Endothelial cell of umbilical vein (primary cell): Measurements from ENCODE around the gene ELMOD3. TPM values are rescaled to one million over a fixed set of nuclear protein-coding genes. Genes with fewer than 3 reads are reported as not detected.

Experiments
- BruUV-seq: library from RNA; stranded (reverse); fragments of 400-500 nt; replicated peaks from 2 replicates; lab custom pipeline; 2021; lab: Mats Ljungman, UMichigan
- CTCF ChIA-PET: fragments of 300-600, 350-600 bp; sonication (Branson Sonifier 250); formaldehyde crosslinking; loops from one replicate; lab custom pipeline; 2021; ENCODE audit warnings: antibody characterized with exemption, inconsistent platforms; lab: Charles Lee
- POLR2A ChIA-PET: fragments of 300-600, 350-600 bp; sonication (Branson Sonifier 250); formaldehyde crosslinking; loops from one replicate; lab custom pipeline; 2021; ENCODE audit warnings: antibody characterized with exemption, inconsistent platforms; lab: Charles Lee
- DNase-seq: peaks from one replicate; pipeline ENCODE4 v3.0.0-alpha.2; 2011; ENCODE audit warnings: low read depth, low spot score
- FAIRE-seq: peaks from 2 replicates; lab custom pipeline; 2011; peaks lifted over from hg19 to GRCh38; lab: Jason Lieb, UNC
- H2AFZ ChIP-seq: 2 replicates; pipeline ENCODE4 v1.6.0; 2012; ENCODE audit warnings: low read depth, low read length, control low read depth, inconsistent platforms
- H3K27ac ChIP-seq: 2 replicates; pipeline ENCODE4 v1.5.1; 2011; ENCODE audit warnings: low read depth, mild to moderate bottlenecking, control low read depth, low read length, moderate library complexity; ENCODE audit not compliant: insufficient read depth
- H3K27me3 ChIP-seq, 2 experiments: 2 replicates each; pipeline versions ENCODE4 v1.6.0 to v1.6.1; 2011; ENCODE audit warnings: low read length in 2 of 2, mixed read lengths in 1 of 2; ENCODE audit not compliant: control insufficient read depth in 2 of 2, insufficient read depth in 2 of 2
- H3K36me3 ChIP-seq, 2 experiments: 2 replicates in 1 of 2; 3 replicates in 1 of 2; pipeline ENCODE4 v1.5.1; 2011; ENCODE audit warnings: low read length in 2 of 2, mild to moderate bottlenecking in 1 of 2, moderate library complexity in 1 of 2; ENCODE audit not compliant: control insufficient read depth in 2 of 2, insufficient read depth in 2 of 2; ENCODE audit errors: extremely low read depth in 1 of 2
- H3K4me1 ChIP-seq: 3 replicates; pipeline ENCODE4 v1.5.1; 2011; ENCODE audit warnings: mild to moderate bottlenecking, low read length; ENCODE audit not compliant: control insufficient read depth, insufficient read depth; ENCODE audit errors: extremely low read depth
- H3K4me2 ChIP-seq: 2 replicates; pipeline ENCODE4 v1.6.1; 2011; ENCODE audit warnings: low read length, control low read depth, mixed read lengths; ENCODE audit not compliant: insufficient read depth
- H3K4me3 ChIP-seq, 3 experiments: fragments of 200-600 bp in 1 of 3; sonication (generic), shearing (Covaris generic) in 1 of 3; replicated peaks in 1 of 3; 2 replicates each; pipeline ENCODE4 v1.5.1; 2011 to 2016; ENCODE audit warnings: control low read depth in 3 of 3, low read length in 3 of 3, mild to moderate bottlenecking in 2 of 3, inconsistent platforms in 1 of 3, low read depth in 1 of 3, moderate library complexity in 1 of 3; ENCODE audit not compliant: insufficient read depth in 1 of 3
- H3K79me2 ChIP-seq: 2 replicates; pipeline ENCODE4 v1.6.0; 2012; ENCODE audit warnings: low read length, inconsistent platforms; ENCODE audit not compliant: control insufficient read depth, insufficient read depth
- H3K9ac ChIP-seq: replicated peaks from 2 replicates; pipeline ENCODE3; 2011; ENCODE audit warnings: low read length, control low read depth; ENCODE audit not compliant: insufficient read depth; ENCODE audit errors: extremely low read depth
- H3K9me1 ChIP-seq: replicated peaks from 3 replicates; pipeline ENCODE4 v1.6.0; 2011; ENCODE audit warnings: mild to moderate bottlenecking, low read length; ENCODE audit not compliant: control insufficient read depth, insufficient read depth; ENCODE audit errors: extremely low read depth
- H3K9me3 ChIP-seq: replicated peaks from 2 replicates; pipeline ENCODE4 v1.5.1; 2012; ENCODE audit warnings: low read length, inconsistent platforms; ENCODE audit not compliant: control insufficient read depth, insufficient read depth
- H4K20me1 ChIP-seq: replicated peaks from 2 replicates; pipeline ENCODE3; 2011; ENCODE audit warnings: mild to moderate bottlenecking, low read length; ENCODE audit not compliant: control insufficient read depth, insufficient read depth; ENCODE audit errors: extremely low read depth
- EZH2 ChIP-seq: IDR thresholded peaks from 2 replicates; pipeline ENCODE4 v1.6.1; 2012; ENCODE audit warnings: borderline replicate concordance, low read depth, mild to moderate bottlenecking, moderate library complexity, low read length, inconsistent platforms; ENCODE audit not compliant: severe bottlenecking
- FOS ChIP-seq: IDR thresholded peaks from 2 replicates; pipeline ENCODE4 v1.6.1; 2011; ENCODE audit warnings: mild to moderate bottlenecking, low read length, moderate library complexity, borderline replicate concordance; ENCODE audit not compliant: insufficient read depth
- GATA2 ChIP-seq: IDR thresholded peaks from 2 replicates; pipeline ENCODE4 v1.7.0; 2011; ENCODE audit warnings: low read depth, mild to moderate bottlenecking, moderate library complexity, mixed read lengths, low read length; ENCODE audit not compliant: insufficient read length, insufficient read depth
- JUN ChIP-seq: IDR thresholded peaks from 2 replicates; pipeline ENCODE4 v1.6.1; 2011; ENCODE audit warnings: borderline replicate concordance, low read depth; ENCODE audit not compliant: insufficient read length, insufficient read depth
- MYC ChIP-seq: IDR thresholded peaks from one replicate; pipeline ENCODE4 v1.6.1; 2011; ENCODE audit warnings: mild to moderate bottlenecking, low read depth, low read length
- POLR2A ChIP-seq: IDR thresholded peaks from 2 replicates; pipeline ENCODE4 v1.6.1; 2012; ENCODE audit warnings: low read depth, mild to moderate bottlenecking, control low read depth, low read length
- POLR2AphosphoS5 ChIP-seq: IDR thresholded peaks from 2 replicates; pipeline ENCODE4 v1.6.1; 2012; ENCODE audit warnings: low read depth, mild to moderate bottlenecking, control low read depth, low read length, moderate library complexity; ENCODE audit not compliant: insufficient read depth
- dilution Hi-C: fragments of 300-500 bp; cut with MboI; formaldehyde crosslinking; loops from one replicate; pipeline ENCODE4 v1.15.0; 2019; ENCODE audit warnings: low sequenced_read_pairs; ENCODE audit not compliant: extremely low pct_ligation_motif_present
- intact Hi-C: fragments of 100-400 bp; cut with micrococcal nuclease; formaldehyde crosslinking; loops from one replicate; pipeline ENCODE4 v1.10.0; 2022
- polyA plus RNA-seq, 4 experiments: library from polyadenylated mRNA; depleted of rRNA in 3 of 4; stranded (reverse) in 3 of 4; unstranded in 1 of 4; fragments of >200 nt; gene quantifications; 2 replicates each; pipeline versions ENCODE4 v1.2.1 to v1.2.3, GENCODE V29; 2011 to 2012; ENCODE audit warnings: missing spikeins in 1 of 4
- total RNA-seq: library from RNA; stranded (reverse); gene quantifications from 2 replicates; pipeline ENCODE4 v1.2.3, GENCODE V29; 2021
- TF ChIP-seq, protein P1 (sequence below), 2 donors: IDR thresholded peaks; 1 replicate in 1 of 2; 2 replicates in 1 of 2; pipeline ENCODE4 v1.5.1; 2011; ENCODE audit warnings: low read length in 2 of 2, mild to moderate bottlenecking in 2 of 2, moderate library complexity in 2 of 2, control low read depth in 1 of 2, inconsistent platforms in 1 of 2, low read depth in 1 of 2; ENCODE audit not compliant: insufficient read depth in 1 of 2; ENCODE audit errors: extremely low read depth in 1 of 2
- TF ChIP-seq, protein P2 (sequence below): IDR thresholded peaks from 2 replicates; pipeline ENCODE4 v1.6.1; 2011; ENCODE audit not compliant: insufficient read depth, insufficient read length

Gene ELMOD3
- total and polyA plus RNA-seq, 2 donors (not counting 3 experiments of a cell fraction or from before 2014, with no cell fraction given): 12.3 to 22.0 TPM

DNA sequence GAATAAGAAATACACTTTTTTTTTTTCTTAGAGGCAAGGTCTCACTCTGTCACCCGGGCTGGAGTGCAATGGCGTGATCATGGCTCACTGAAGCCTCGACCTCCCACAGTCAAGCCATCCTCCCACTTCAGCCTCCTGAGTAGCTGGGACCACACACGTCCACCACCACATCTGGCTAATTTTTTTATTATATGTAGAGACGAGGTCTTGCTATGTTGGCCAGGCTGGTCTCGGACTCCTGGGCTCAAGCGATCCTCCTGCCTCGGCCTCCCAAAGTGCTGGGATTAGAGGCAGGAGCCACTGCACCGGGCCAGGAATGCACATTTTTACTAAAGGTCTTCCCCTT, 29.1 kb upstream of the ELMOD3 start:
- Histone ChIP-seq H3K79me2 (peaks cover 70% of the 10 kb centered on the region), H3K27me3 (no peaks in the 10 kb centered on the region), H3K4me3 (peak overlapping the region; percentile 26 to 82 (median 80)), H4K20me1 (peaks cover 9% of the 10 kb centered on the region), H3K9me1 (no peaks in the 10 kb centered on the region), H3K36me3 (peaks cover 18 to 26% of the 10 kb centered on the region in 2 experiments), H3K9ac (peak overlapping the region; percentile 6), H3K27ac (no peak overlapping the region), H2AFZ (no peak overlapping the region), H3K9me3 (no peaks in the 10 kb centered on the region), H3K4me1 (peaks cover 29% of the 10 kb centered on the region), H3K4me2 (peak overlapping the region; percentile 99)
- no TSS peak for BruUV-seq
- no peak for FAIRE-seq
- POLR2A ChIA-PET: interaction anchor here (1.2 kb wide), 1 partner anchor 21 kb away, joined by 3 read pairs; no protein-coding TSS in a partner anchor
- TF ChIP-seq, protein P1, sequence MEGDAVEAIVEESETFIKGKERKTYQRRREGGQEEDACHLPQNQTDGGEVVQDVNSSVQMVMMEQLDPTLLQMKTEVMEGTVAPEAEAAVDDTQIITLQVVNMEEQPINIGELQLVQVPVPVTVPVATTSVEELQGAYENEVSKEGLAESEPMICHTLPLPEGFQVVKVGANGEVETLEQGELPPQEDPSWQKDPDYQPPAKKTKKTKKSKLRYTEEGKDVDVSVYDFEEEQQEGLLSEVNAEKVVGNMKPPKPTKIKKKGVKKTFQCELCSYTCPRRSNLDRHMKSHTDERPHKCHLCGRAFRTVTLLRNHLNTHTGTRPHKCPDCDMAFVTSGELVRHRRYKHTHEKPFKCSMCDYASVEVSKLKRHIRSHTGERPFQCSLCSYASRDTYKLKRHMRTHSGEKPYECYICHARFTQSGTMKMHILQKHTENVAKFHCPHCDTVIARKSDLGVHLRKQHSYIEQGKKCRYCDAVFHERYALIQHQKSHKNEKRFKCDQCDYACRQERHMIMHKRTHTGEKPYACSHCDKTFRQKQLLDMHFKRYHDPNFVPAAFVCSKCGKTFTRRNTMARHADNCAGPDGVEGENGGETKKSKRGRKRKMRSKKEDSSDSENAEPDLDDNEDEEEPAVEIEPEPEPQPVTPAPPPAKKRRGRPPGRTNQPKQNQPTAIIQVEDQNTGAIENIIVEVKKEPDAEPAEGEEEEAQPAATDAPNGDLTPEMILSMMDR (IDR thresholded peaks at IDR 0.05; ENCODE audit: extremely low read depth in 1 of 2, insufficient read depth in 1 of 2, low read depth in 1 of 2, low read length in 2 of 2): no peak
- no peak for TF ChIP-seq EZH2
- TF ChIP-seq POLR2A: no peak
- TF ChIP-seq, protein P2, sequence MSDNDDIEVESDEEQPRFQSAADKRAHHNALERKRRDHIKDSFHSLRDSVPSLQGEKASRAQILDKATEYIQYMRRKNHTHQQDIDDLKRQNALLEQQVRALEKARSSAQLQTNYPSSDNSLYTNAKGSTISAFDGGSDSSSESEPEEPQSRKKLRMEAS: no peak
- no peak for TF ChIP-seq POLR2AphosphoS5
- TF ChIP-seq JUN: no peak
- TF ChIP-seq FOS: no peak
- TF ChIP-seq MYC: no peak
- no peak for TF ChIP-seq GATA2
- dilution Hi-C loops (no loop called here), intact Hi-C loops (loop anchor here (5.0 kb wide), 1 partner anchor 212 kb away; the partner anchor contains the start of gene MAT2A)
- no peak for DNase-seq
- CTCF ChIA-PET: interaction anchor here (1.4 to 1.7 kb wide), 3 partner anchors 11 to 227 kb away, joined by 3 to 5 read pairs (median 3); no protein-coding TSS in a partner anchor
